ENCODE measurements around the gene ZNF777.
"Not testable (repeated sequence)": the region's sequence is repeated elsewhere in the genome, so short reads cannot be mapped to it uniquely, and the experiment has no call there.

Gene ZNF777

DNA sequence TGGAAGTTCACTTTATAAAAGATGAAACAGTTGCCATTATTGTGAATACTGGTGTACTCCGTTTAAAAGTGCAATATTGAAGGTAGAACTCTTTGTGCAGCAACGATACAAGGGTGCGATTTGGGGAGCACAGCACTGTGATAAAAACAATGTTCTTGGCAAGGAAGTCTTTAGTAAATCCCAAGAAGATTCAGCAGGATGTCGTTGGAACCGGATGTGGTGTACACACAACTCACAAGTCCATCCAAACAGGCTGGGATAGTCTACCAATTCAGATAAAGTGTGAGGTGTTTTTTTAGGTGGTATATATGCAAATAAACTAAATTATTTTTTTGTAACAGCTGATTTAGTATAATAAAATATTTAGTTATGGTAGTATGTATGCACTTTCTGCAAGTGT lies 46.7 kb downstream of the ZNF777 start:
- TF ChIP-seq JUND (IDR thresholded peaks at IDR 0.05; ENCODE audit: low read depth) = no peak
- in situ Hi-C loops (cut with HindIII; ENCODE audit: low pct_unique_long_range_greater_than_20kb, low sequenced_read_pairs) = no loop called here
- no peak for DNase-seq (ENCODE audit: low read depth in 1 of 2, low spot score in 1 of 2)

DNA sequence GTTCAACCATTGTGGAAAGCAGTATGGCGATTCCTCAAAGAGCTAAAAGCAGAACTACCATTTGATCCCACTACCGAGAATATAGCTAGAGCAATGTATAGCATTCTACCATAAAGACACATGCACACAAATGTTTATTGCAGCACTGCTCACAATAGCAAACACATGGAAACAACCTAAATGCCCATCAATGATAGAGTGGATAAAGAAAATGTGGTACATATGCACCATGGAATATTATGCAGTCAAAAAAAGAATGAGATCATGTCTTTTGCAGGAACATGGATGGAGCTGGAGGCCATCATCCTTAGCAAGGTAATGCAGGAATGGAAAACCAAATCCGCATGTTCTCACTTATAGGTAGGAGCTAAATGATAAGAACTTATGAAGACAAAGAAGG lies 47.8 kb downstream of the ZNF777 start:
- in situ Hi-C loops (cut with HindIII; ENCODE audit: low pct_unique_long_range_greater_than_20kb, low sequenced_read_pairs); DNase-seq (ENCODE audit: low read depth in 1 of 2, low spot score in 1 of 2): not testable (repeated sequence)

DNA sequence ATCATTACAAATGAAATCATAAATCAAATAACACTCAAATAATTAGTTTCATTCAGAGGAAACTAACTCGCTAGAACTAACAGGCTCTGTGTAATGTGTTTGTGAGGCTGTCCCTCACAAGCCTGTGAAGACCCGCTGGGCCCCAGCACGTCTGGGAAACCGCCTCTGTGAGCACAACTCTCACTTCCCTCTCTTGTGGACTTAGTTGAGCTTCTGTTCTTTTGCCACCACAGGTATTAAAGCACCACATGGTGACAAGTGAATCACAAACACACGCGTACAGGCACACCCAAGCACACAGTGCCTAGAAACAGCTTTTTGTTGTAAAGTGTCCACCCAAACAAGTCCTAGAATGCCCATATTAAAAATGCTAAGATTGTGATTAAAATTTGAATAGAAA lies 51.0 kb downstream of the ZNF777 start:
- in situ Hi-C loops (cut with HindIII; ENCODE audit: low pct_unique_long_range_greater_than_20kb, low sequenced_read_pairs) = no loop called here
- no peak for TF ChIP-seq JUND (IDR thresholded peaks at IDR 0.05; ENCODE audit: low read depth)
- no peak for DNase-seq (ENCODE audit: low read depth in 1 of 2, low spot score in 1 of 2)

- in situ Hi-C loops (cut with HindIII; ENCODE audit: low pct_unique_long_range_greater_than_20kb, low sequenced_read_pairs) = no loop called here
- TF ChIP-seq JUND (IDR thresholded peaks at IDR 0.05; ENCODE audit: low read depth) = no peak
These were observed 56.0 kb downstream of the ZNF777 start for GRCh38 chr7:149404825-149405224.

DNA sequence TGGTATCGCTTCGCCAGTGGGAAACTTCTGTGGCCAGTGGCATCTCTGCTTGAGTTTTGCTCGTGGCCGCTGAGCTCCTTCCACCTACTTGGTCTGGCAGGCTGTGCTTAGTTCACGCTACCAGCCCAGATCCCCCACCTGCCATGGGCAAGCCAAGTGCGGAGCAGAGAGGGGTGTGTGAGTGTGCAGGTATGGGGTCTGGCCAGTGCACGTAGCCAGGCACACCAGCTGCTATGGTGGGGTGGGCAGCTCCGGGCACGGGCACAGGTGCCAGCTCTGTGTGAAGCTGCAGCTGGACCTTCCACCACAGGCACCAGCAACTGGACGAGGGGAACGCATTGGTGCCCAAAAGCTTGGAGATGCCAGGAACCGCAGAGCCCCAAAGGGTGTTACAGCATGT lies 56.5 kb downstream of the ZNF777 start:
- DNase-seq (ENCODE audit: low read depth in 1 of 2, low spot score in 1 of 2) = no peak
- in situ Hi-C loops (cut with HindIII; ENCODE audit: low pct_unique_long_range_greater_than_20kb, low sequenced_read_pairs) = no loop called here
- TF ChIP-seq JUND (IDR thresholded peaks at IDR 0.05; ENCODE audit: low read depth) = no peak

More at GRCh38 chr7:149404825-149405224, 56.0 kb downstream of the ZNF777 start:
- no peak for DNase-seq (ENCODE audit: low read depth in 1 of 2, low spot score in 1 of 2)

DNA sequence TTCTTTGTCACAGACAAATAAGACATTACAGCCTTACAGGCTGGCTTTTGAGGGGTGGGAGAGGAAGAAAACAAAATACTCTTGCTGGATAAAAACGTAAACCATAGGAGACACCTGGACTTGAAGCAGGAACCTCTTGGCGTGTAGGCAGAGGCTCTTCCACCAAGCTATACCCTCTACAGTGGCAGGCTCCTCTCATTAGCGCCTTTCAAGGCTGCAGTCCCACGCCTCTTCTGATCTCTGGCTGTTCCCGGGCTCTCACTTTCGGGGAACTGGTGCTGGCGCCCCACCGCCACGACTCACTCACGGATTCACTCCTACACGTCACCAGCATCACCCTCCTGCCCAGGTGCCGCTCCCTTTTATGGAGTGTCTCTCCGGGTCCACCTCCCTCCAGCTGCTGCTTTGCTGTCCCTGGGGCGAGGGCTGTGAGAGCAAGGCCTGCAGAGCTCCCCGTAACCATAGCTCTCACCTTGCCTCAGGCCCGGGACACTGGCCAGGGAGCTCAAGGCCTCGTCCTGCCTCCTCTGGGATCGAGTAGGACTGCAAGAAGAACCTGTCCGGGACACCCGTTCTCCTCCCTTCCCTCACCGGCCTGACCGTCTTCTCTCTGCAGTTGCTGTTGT lies 62.6 kb downstream of the ZNF777 start:
- DNase-seq (ENCODE audit: low read depth in 1 of 2, low spot score in 1 of 2) = no peak
- in situ Hi-C loops (cut with HindIII; ENCODE audit: low pct_unique_long_range_greater_than_20kb, low sequenced_read_pairs) = no loop called here
- no peak for TF ChIP-seq JUND (IDR thresholded peaks at IDR 0.05; ENCODE audit: low read depth)

- no peak for DNase-seq (ENCODE audit: low read depth in 1 of 2, low spot score in 1 of 2)
- TF ChIP-seq JUND (IDR thresholded peaks at IDR 0.05; ENCODE audit: low read depth) = no peak
- in situ Hi-C loops (cut with HindIII; ENCODE audit: low pct_unique_long_range_greater_than_20kb, low sequenced_read_pairs) = no loop called here
These were observed 63.3 kb downstream of the ZNF777 start for GRCh38 chr7:149397470-149398043.

DNA sequence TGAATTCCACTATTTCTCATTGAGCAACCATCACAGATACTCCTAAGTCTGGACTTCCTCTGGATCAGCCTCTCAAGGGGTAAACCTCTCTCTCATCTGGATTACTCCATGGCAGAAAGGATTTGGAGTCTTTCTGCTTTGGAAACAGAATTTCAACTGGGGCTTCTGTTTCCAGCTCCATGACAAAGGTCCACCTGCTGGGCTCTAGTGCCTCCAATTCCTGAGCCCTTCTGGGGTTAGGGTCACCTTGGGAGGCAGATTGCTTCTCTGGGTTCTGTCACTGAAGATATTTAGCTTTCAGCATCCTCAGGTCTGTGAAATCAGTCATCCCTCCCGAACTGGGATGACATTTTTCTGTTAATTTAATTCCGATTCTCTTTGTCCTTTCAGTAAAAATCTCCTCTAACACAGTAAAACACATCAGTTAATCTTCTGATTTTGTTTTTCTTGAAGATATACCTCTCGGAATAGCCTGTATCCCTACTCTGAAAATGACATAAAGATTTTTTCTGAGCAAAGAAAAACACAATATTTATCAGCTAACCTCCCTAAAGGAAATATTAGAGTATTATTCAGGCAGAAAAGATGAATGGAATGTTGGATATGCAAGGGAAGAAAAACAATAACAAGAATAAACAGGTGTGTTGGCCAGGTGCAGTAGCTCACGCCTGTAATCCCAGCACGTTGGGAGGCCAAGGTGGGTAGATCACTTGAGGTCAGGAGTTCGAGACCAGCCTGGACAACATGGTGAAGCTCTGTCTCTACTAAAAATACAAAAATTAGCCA lies 72.1 kb downstream of the ZNF777 start:
- DNase-seq (ENCODE audit: low read depth in 1 of 2, low spot score in 1 of 2); in situ Hi-C loops (cut with HindIII; ENCODE audit: low pct_unique_long_range_greater_than_20kb, low sequenced_read_pairs): not testable (repeated sequence)

- DNase-seq (ENCODE audit: low read depth in 1 of 2, low spot score in 1 of 2); in situ Hi-C loops (cut with HindIII; ENCODE audit: low pct_unique_long_range_greater_than_20kb, low sequenced_read_pairs): not testable (repeated sequence)
These were observed 74.3 kb downstream of the ZNF777 start for GRCh38 chr7:149386514-149386913.

DNA sequence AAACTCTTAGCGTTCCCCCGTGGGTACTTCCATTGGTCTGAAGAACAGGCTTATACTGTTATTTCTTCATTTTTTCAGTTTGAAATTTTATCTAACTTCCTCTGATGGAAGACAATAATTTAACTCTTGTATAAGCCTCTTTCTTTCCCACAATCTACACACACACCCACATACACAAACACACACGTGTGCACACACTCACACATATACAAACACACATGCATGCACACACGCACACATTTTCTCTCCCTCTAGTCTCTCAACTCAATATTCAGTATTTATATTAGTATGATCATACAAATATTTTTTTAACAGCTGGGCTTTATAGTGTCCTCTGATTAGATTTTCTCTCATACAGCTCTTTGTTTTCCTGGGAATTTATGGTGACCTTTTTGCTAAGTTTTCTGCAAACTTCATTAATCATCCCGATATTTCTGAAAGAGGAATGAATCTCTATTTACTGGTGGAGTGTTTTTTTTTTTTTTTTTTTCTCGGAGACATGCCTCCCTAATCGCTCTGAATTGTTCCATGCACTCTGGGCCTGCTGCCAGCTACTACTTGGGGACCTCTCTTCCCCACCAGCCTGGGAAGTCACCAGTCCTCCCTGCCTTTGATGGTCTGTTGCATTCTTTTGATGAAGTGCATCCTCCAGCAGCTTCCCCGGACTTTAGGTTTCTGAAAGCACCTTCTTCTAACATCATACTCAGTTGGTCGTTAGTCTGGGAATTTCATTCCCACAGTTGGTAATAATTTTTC lies 75.5 kb downstream of the ZNF777 start:
- no peak for DNase-seq (ENCODE audit: low read depth in 1 of 2, low spot score in 1 of 2)
- in situ Hi-C loops (cut with HindIII; ENCODE audit: low pct_unique_long_range_greater_than_20kb, low sequenced_read_pairs) = no loop called here
- TF ChIP-seq JUND (IDR thresholded peaks at IDR 0.05; ENCODE audit: low read depth) = no peak

All from T47D (cell line).